GM23248 (cell line): ENCODE measurements around the gene CTSO. TPM values are rescaled to one million over a fixed set of nuclear protein-coding genes. Genes with fewer than 3 reads are reported as not detected.

Experiments used
- DNase-seq: peaks from one replicate; pipeline ENCODE4 v3.0.0-alpha.2; 2015
- H2AFZ ChIP-seq: fragments of 200-600 bp; sonication (generic); 2 replicates; pipeline ENCODE4 v1.6.1; 2016; ENCODE audit warnings: antibody characterized with exemption
- H3F3A ChIP-seq: fragments of 200-600 bp; sonication (generic); 2 replicates; pipeline ENCODE4 v1.6.1; 2016; ENCODE audit warnings: mild to moderate bottlenecking, antibody characterized with exemption, mixed run types; ENCODE audit not compliant: insufficient read depth
- H3K27ac ChIP-seq: fragments of 200-600 bp; sonication (generic); 2 replicates; pipeline ENCODE4 v1.5.1; 2016; ENCODE audit warnings: mild to moderate bottlenecking
- H3K27me3 ChIP-seq: fragments of 200-600 bp; sonication (generic); replicated peaks from 2 replicates; pipeline ENCODE4 v1.6.1; 2016; ENCODE audit warnings: mild to moderate bottlenecking; ENCODE audit not compliant: insufficient read depth
- H3K36me3 ChIP-seq: fragments of 200-600 bp; sonication (generic); 2 replicates; pipeline ENCODE4 v1.6.1; 2016; ENCODE audit warnings: low read depth, mild to moderate bottlenecking
- H3K4me1 ChIP-seq: fragments of 200-600 bp; sonication (generic); 2 replicates; pipeline ENCODE4 v1.6.1; 2016; ENCODE audit warnings: mild to moderate bottlenecking; ENCODE audit not compliant: insufficient read depth
- H3K4me2 ChIP-seq: fragments of 200-600 bp; sonication (generic); one replicate; pipeline ENCODE4 v1.6.1; 2016; ENCODE audit warnings: mild to moderate bottlenecking; ENCODE audit not compliant: unreplicated experiment
- H3K4me3 ChIP-seq: fragments of 200-600 bp; sonication (generic); 2 replicates; pipeline ENCODE4 v1.5.1; 2016; ENCODE audit warnings: mild to moderate bottlenecking
- H3K79me2 ChIP-seq: fragments of 200-600 bp; sonication (generic); 2 replicates; pipeline ENCODE4 v1.6.1; 2016; ENCODE audit warnings: mild to moderate bottlenecking; ENCODE audit not compliant: insufficient read depth
- H3K9ac ChIP-seq: fragments of 200-600 bp; sonication (generic); 2 replicates; pipeline ENCODE4 v1.6.1; 2016; ENCODE audit warnings: mild to moderate bottlenecking
- H3K9me2 ChIP-seq: fragments of 200-600 bp; sonication (generic); 2 replicates; pipeline ENCODE4 v1.6.1; 2016; ENCODE audit warnings: mixed run types, mild to moderate bottlenecking, moderate library complexity; ENCODE audit not compliant: insufficient read depth
- H3K9me3 ChIP-seq: fragments of 200-600 bp; sonication (generic); one replicate; pipeline ENCODE4 v1.6.1; 2017; ENCODE audit warnings: low read depth
- H4K20me1 ChIP-seq: fragments of 200-600 bp; sonication (generic); 2 replicates; pipeline ENCODE4 v1.6.0; 2016; ENCODE audit not compliant: insufficient read depth
- EZH2 ChIP-seq: fragments of 200-600 bp; sonication (generic); IDR thresholded peaks from 2 replicates; pipeline ENCODE4 v1.6.1; 2018; ENCODE audit warnings: antibody characterized with exemption, mild to moderate bottlenecking; ENCODE audit not compliant: insufficient read depth, poor library complexity, severe bottlenecking
- EZH2phosphoT487 ChIP-seq: fragments of 200-600 bp; sonication (generic); IDR thresholded peaks from 2 replicates; pipeline ENCODE4 v1.6.1; 2018; ENCODE audit warnings: antibody characterized with exemption, moderate library complexity, mild to moderate bottlenecking, low read depth; ENCODE audit not compliant: insufficient read depth
- WGBS, 2 experiments: methylation state at CpG; one replicate each; pipeline ENCODE4 v1.1.6; 2015 to 2017; ENCODE audit warnings: low lambda C conversion rate in 2 of 2, low coverage in 1 of 2; ENCODE audit errors: missing lambda C conversion rate in 2 of 2; 5-methylcytosine and 5-hydroxymethylcytosine counted together
- in situ Hi-C: fragments of 300-500 bp; cut with MboI; formaldehyde crosslinking; loops from 2 replicates; pipeline ENCODE4 v1.15.0; 2020
- polyA plus RNA-seq: library from polyadenylated mRNA; unstranded; fragments of >200 nt; fragmentation: Nextera tagmentation; extraction: Ambion mirVana; gene quantifications from 2 replicates; pipeline ENCODE4 v1.2.1, GENCODE V29; 2016
- total RNA-seq: library from RNA; depleted of rRNA; stranded (reverse); fragments of >200 nt; shearing (Covaris generic); gene quantifications from 2 replicates; pipeline ENCODE4 v1.2.3, GENCODE V29; 2014

CTSO gene
- total and polyA plus RNA-seq, 2 experiments from 2014 or later, result 11.2 to 13.4 TPM

GRCh38 chr4:155966731-155967395 lies 13.2 kb upstream of the CTSO start:
- Histone ChIP-seq H3K9ac (no peak overlapping the region), H2AFZ (no peak overlapping the region), H3K27ac (peak overlapping the region; percentile 11; the same call in 1 of the 2 replicates), H3F3A (peaks cover 15% of the 10 kb centered on the region; the same call in 1 of the 2 replicates), H4K20me1 (no peaks in the 10 kb centered on the region), H3K27me3 (no peaks in the 10 kb centered on the region), H3K4me2 (no peak overlapping the region), H3K4me3 (no peak overlapping the region), H3K4me1 (peaks cover 10% of the 10 kb centered on the region; the same call in 1 of the 2 replicates), H3K9me3 (no peaks in the 10 kb centered on the region), H3K36me3 (no peaks in the 10 kb centered on the region), H3K9me2 (no peaks in the 10 kb centered on the region), H3K79me2 (no peaks in the 10 kb centered on the region)
- 10 to 11% methylated on average over 3 of the region's 3 CpGs for WGBS, 2 experiments
- in situ Hi-C loops, result loop anchor here (25.0 kb wide), 3 partner anchors 720 to 1170 kb away; partner anchors contain the start of gene PDGFC
- no peak for TF ChIP-seq EZH2phosphoT487
- no peak for TF ChIP-seq EZH2
- peak; percentile 68 for DNase-seq

GRCh38 chr4:155966171-155966570 lies 12.5 kb upstream of the CTSO start:
- Histone ChIP-seq H3K9me3 (no peaks in the 10 kb centered on the region), H3K27ac (no peak overlapping the region), H3K4me1 (peaks cover 10% of the 10 kb centered on the region; the same call in 1 of the 2 replicates), H3K9me2 (no peaks in the 10 kb centered on the region), H3K36me3 (no peaks in the 10 kb centered on the region), H3K9ac (no peak overlapping the region), H3K27me3 (no peaks in the 10 kb centered on the region), H3F3A (peaks cover 15% of the 10 kb centered on the region; the same call in 1 of the 2 replicates), H3K4me2 (no peak overlapping the region), H2AFZ (no peak overlapping the region), H3K79me2 (no peaks in the 10 kb centered on the region), H3K4me3 (no peak overlapping the region), H4K20me1 (no peaks in the 10 kb centered on the region)
- DNase-seq, result no peak
- in situ Hi-C loops, result loop anchor here (25.0 kb wide), 3 partner anchors 721 to 1171 kb away; partner anchors contain the start of gene PDGFC
- WGBS, 2 experiments, result 75 to 83% methylated on average over 2 of the region's 2 CpGs
- no peak for TF ChIP-seq EZH2phosphoT487
- TF ChIP-seq EZH2, result no peak

- no peak for DNase-seq
- Histone ChIP-seq H3K36me3 (no peaks in the 10 kb centered on the region), H3F3A (peaks cover 15% of the 10 kb centered on the region; the same call in 1 of the 2 replicates), H3K4me3 (no peak overlapping the region), H3K9me3 (no peaks in the 10 kb centered on the region), H3K27ac (no peak overlapping the region), H3K4me2 (no peak overlapping the region), H3K27me3 (no peaks in the 10 kb centered on the region), H3K4me1 (peaks cover 14% of the 10 kb centered on the region; the same call in 1 of the 2 replicates), H3K9me2 (no peaks in the 10 kb centered on the region), H2AFZ (no peak overlapping the region), H3K79me2 (no peaks in the 10 kb centered on the region), H3K9ac (no peak overlapping the region), H4K20me1 (no peaks in the 10 kb centered on the region)
- WGBS, 2 experiments, result 60 to 64% methylated on average over 8 of the region's 8 CpGs
- TF ChIP-seq EZH2phosphoT487 (no peak), EZH2 (no peak)
- in situ Hi-C loops, result loop anchor here (25.0 kb wide), 3 partner anchors 723 to 1173 kb away; partner anchors contain the start of gene PDGFC
Observed at GRCh38 chr4:155964016-155964891, 10.6 kb upstream of the CTSO start.

GRCh38 chr4:155962767-155963166 lies 9.1 kb upstream of the CTSO start:
- H2AFZ ChIP-seq, result no peak overlapping the region
- H3K79me2 ChIP-seq, result no peaks in the 10 kb centered on the region
- H3F3A ChIP-seq, result peaks cover 13% of the 10 kb centered on the region; the same call in 1 of the 2 replicates
- DNase-seq, result no peak
- 84 to 88% methylated on average over 2 of the region's 2 CpGs for WGBS, 2 experiments
- H3K4me3 ChIP-seq, result no peak overlapping the region
- in situ Hi-C loops, result loop anchor here (25.0 kb wide), 3 partner anchors 725 to 1175 kb away; partner anchors contain the start of gene PDGFC
- H3K36me3 ChIP-seq, result no peaks in the 10 kb centered on the region
- H3K9me3 ChIP-seq, result no peaks in the 10 kb centered on the region
- no peaks in the 10 kb centered on the region for H3K27me3 ChIP-seq
- no peak overlapping the region for H3K27ac ChIP-seq
- H4K20me1 ChIP-seq, result no peaks in the 10 kb centered on the region
- no peak overlapping the region for H3K9ac ChIP-seq
- H3K4me1 ChIP-seq, result peaks cover 14% of the 10 kb centered on the region; the same call in 1 of the 2 replicates
- TF ChIP-seq EZH2 (no peak), EZH2phosphoT487 (no peak)
- H3K4me2 ChIP-seq, result no peak overlapping the region
- no peaks in the 10 kb centered on the region for H3K9me2 ChIP-seq
